ENCODE measurements around the gene TECPR2.

The TECPR2 gene

GRCh38 chr14:102472791-102473150 lies 110.0 kb downstream of the TECPR2 start:
- H3K4me3 ChIP-seq, result no peak overlapping the region
- no peak for TF ChIP-seq CTCF (IDR thresholded peaks at IDR 0.05)
- DNase-seq (ENCODE audit: low spot score), result no peak
- H3K27ac ChIP-seq, result no peak overlapping the region

DNA sequence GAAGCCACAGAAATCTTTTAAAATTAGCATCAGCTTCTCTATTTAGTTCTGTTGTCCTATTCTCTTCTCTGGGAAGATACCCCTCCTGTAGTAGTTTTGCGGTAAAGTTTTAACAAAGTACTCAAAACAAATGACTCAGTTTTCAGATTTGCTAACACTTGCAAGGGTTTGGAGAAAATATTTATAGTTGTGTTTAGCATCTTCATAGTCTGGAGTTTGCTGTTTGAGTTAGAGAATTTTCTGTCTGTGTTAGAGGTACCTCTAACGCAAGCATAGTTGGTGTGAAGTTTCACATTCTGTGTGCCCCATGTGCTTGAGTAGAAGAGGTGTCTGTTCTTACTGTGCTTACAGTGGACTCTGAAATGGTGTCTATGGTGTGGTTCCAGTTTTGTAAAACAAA lies 110.8 kb downstream of the TECPR2 start:
- TF ChIP-seq CTCF (IDR thresholded peaks at IDR 0.05), result no peak
- H3K4me3 ChIP-seq, result no peak overlapping the region
- DNase-seq (ENCODE audit: low spot score), result no peak
- H3K27ac ChIP-seq, result no peak overlapping the region

DNA sequence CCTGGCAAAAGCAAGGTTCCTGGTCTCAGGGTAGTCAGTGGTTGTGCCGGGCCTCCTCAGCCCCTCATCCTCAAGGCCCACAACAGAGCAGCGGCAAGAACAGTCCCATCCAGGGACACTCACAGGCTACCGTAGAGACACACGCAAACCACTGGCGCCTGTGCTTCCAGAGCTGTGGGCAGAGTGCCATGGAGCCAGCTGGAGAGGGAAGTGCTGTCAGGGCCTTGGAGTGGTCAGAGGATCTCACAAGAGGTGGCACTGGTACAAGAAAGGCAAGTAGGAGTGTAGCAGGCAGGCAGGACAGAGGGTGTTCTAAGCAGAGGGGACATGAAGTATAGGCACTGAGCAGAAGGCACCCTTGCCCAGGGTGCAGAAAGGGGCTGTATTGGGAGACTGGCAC lies 112.2 kb downstream of the TECPR2 start:
- H3K27ac ChIP-seq, result no peak overlapping the region
- DNase-seq (ENCODE audit: low spot score), result no peak
- no peak for TF ChIP-seq CTCF (IDR thresholded peaks at IDR 0.05)
- no peak overlapping the region for H3K4me3 ChIP-seq

- Histone ChIP-seq H3K4me3 (no peak overlapping the region), H3K27ac (no peak overlapping the region)
These were observed 116.4 kb downstream of the TECPR2 start for GRCh38 chr14:102479107-102479506.

GRCh38 chr14:102479777-102480176 lies 117.0 kb downstream of the TECPR2 start:
- H3K27ac ChIP-seq, result no peak overlapping the region
- no peak for DNase-seq (ENCODE audit: low spot score)
- TF ChIP-seq CTCF (IDR thresholded peaks at IDR 0.05), result no peak
- H3K4me3 ChIP-seq, result no peak overlapping the region

More at GRCh38 chr14:102479107-102479506, 116.4 kb downstream of the TECPR2 start:
- no peak for TF ChIP-seq CTCF (IDR thresholded peaks at IDR 0.05)
- DNase-seq (ENCODE audit: low spot score), result no peak

DNA sequence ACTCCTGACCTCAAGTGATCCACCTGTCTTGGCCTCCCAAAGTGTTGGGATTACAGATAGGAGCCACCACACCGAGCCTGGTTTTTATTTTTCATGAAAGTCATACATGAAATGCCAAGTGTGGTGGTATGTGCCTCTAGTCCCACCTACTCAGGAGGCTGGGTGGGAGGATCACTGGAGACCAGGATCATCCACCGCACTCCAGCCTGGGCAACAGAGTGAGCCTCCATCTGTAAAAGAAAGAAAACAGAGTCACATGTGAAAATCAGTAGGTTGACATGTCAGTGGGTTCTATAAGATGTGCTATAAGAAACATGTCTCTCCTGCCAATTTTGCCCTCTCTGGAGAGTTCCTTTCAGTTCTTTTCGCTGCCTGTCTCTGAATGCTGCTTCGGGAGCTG lies 118.6 kb downstream of the TECPR2 start:
- no peak overlapping the region for H3K4me3 ChIP-seq
- no peak for TF ChIP-seq CTCF (IDR thresholded peaks at IDR 0.05)
- DNase-seq (ENCODE audit: low spot score), result no peak
- H3K27ac ChIP-seq, result no peak overlapping the region

DNA sequence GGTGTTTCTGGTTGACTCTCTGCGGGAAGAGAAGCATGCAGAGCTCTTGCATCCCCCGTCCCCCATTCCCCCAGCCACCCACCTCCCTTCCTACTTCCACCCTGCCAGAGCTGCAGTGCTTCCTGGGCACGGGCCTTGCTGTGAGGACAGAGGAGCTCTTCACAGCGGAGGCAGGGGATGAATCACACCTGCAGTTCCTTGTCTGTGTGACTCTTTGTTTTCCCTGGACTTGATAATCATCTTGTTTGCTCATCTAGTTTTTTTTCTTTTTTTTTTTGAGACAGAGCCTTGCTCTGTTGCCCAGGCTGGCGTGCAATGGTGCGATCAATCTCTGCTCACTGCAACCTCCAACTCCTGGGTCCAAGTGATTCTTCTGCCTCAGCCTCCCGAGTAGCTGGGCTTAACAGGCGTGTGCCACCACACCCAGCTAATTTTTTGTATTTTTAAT lies 119.1 kb downstream of the TECPR2 start:
- H3K27ac ChIP-seq, result no peak overlapping the region
- TF ChIP-seq CTCF (IDR thresholded peaks at IDR 0.05), result no peak
- no peak overlapping the region for H3K4me3 ChIP-seq
- no peak for DNase-seq (ENCODE audit: low spot score)

Data from coronary artery (tissue), 2 donors.